ENCODE data around the gene CLEC3B. TPM values are rescaled to one million over a fixed set of nuclear protein-coding genes. Genes with fewer than 3 reads are reported as not detected.

CLEC3B gene
- total and polyA plus RNA-seq, 2 donors (not counting 1 experiment from before 2014, with no cell fraction given): 0.82 TPM; not detected in 1

DNA sequence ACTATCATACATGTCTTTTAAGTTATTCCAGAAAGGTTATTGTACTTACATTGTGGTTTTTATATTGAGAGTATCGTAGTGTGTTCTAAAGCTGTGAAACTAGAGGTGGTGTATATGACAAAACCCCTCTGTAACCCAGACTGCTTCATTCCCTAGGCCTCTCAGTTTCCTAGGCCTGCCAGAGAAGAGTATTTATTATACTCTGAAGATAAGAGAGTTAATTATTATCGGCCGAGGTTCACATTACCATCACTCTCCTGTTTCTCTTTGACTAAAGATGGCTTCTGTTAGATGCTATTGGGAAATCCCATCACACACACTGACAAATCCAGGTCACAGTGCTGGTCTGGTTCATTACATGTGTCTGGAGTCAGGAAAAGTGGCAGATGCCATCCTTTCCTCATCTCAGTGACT is 29.5 kb upstream of the CLEC3B start:
- no peaks in the 10 kb centered on the region for H3K79me2 ChIP-seq (ENCODE audit: control insufficient read depth, insufficient read depth, low read length)
- H3K4me2 ChIP-seq (replicated peaks; ENCODE audit: low read depth, low read length, poor library complexity, severe bottlenecking): no peak overlapping the region
- no peaks in the 10 kb centered on the region for H3K27me3 Mint-ChIP-seq
- H3K9me3 ChIP-seq (ENCODE audit: control extremely low read depth in 1 of 3, control insufficient read depth in 2 of 3, insufficient read depth in 1 of 3, low read length in 2 of 3): no peaks in the 10 kb centered on the region
- TF ChIP-seq, protein P1, sequence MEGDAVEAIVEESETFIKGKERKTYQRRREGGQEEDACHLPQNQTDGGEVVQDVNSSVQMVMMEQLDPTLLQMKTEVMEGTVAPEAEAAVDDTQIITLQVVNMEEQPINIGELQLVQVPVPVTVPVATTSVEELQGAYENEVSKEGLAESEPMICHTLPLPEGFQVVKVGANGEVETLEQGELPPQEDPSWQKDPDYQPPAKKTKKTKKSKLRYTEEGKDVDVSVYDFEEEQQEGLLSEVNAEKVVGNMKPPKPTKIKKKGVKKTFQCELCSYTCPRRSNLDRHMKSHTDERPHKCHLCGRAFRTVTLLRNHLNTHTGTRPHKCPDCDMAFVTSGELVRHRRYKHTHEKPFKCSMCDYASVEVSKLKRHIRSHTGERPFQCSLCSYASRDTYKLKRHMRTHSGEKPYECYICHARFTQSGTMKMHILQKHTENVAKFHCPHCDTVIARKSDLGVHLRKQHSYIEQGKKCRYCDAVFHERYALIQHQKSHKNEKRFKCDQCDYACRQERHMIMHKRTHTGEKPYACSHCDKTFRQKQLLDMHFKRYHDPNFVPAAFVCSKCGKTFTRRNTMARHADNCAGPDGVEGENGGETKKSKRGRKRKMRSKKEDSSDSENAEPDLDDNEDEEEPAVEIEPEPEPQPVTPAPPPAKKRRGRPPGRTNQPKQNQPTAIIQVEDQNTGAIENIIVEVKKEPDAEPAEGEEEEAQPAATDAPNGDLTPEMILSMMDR (IDR thresholded peaks at IDR 0.05): no peak
- TF ChIP-seq EZH2 (IDR thresholded peaks at IDR 0.05; ENCODE audit: borderline replicate concordance, insufficient read depth, low read depth, low read length, poor library complexity, severe bottlenecking): no peak
- no peak overlapping the region for H3K27ac Mint-ChIP-seq
- no peak overlapping the region for H3K27ac ChIP-seq (ENCODE audit: low read length in 2 of 2)
- H3K4me1 Mint-ChIP-seq: no peaks in the 10 kb centered on the region
- peaks cover 0 to 3% of the 10 kb centered on the region in 2 donors for H3K4me1 ChIP-seq (ENCODE audit: control insufficient read depth in 2 of 2, insufficient read depth in 2 of 2, low read length in 2 of 2)
- intact Hi-C loops (cut with micrococcal nuclease): no loop called here
- H3K4me3 ChIP-seq (ENCODE audit: control extremely low read depth in 1 of 5, extremely low read depth in 1 of 5, insufficient read depth in 1 of 5, low read depth in 2 of 5, low read length in 4 of 5): no peak overlapping the region
- no peak overlapping the region for H2AFZ ChIP-seq (ENCODE audit: insufficient read depth, low read depth, low read length, poor library complexity, severe bottlenecking)
- no CpG with 5 or more reads among the region's 3 CpGs for WGBS (ENCODE audit: insufficient coverage)
- no peak for DNase-seq
- ATAC-seq (ENCODE audit: low read depth): no peak
- CTCF ChIA-PET: interaction anchor here (1.5 kb wide), 1 partner anchor 10 kb away, joined by 4 read pairs; no protein-coding TSS in a partner anchor
- H3K9ac ChIP-seq (ENCODE audit: low read length): no peak overlapping the region
- peaks cover 6 to 52% of the 10 kb centered on the region in 2 experiments for H3K36me3 ChIP-seq (replicated peaks in 1 of 2; ENCODE audit: control extremely low read depth in 1 of 2, control insufficient read depth in 1 of 2, extremely low read depth in 1 of 2, insufficient read depth in 2 of 2, low read length in 1 of 2)
- POLR2A ChIA-PET: no interaction called here
- H3K27me3 ChIP-seq (replicated peaks in 1 of 4; ENCODE audit: control extremely low read depth in 1 of 4, control insufficient read depth in 3 of 4, insufficient read depth in 4 of 4, low read length in 3 of 4): no peaks in the 10 kb centered on the region
- H3K9me3 Mint-ChIP-seq (ENCODE audit: insufficient read depth): no peaks in the 10 kb centered on the region
- peaks cover 10% of the 10 kb centered on the region for H4K20me1 ChIP-seq (ENCODE audit: control insufficient read depth, insufficient read depth, low read length, poor library complexity, severe bottlenecking)
- no peak overlapping the region for H3K4me3 Mint-ChIP-seq

DNA sequence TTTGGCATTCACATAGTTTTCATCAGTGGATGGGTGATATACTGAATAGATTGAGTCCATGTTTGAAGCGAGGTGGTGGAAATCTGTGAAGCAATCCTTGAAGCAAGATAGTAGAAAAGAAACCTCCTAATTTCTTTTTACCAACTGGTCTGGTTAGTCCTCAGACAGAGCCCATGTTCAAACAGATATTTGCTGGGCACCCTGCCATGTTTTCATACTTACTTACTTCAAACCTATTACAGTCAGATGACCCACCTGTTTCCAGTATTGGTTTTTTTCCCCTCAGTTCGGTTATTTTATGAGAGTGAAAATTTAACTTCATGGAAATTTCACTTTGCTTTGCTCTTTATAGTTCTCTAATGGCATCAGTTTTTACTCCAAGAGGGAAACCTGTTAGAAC is 26.3 kb upstream of the CLEC3B start:
- Mint-ChIP-seq H3K27ac (no peak overlapping the region), H3K9me3 (ENCODE audit: insufficient read depth) (no peaks in the 10 kb centered on the region), H3K27me3 (no peaks in the 10 kb centered on the region), H3K4me1 (no peaks in the 10 kb centered on the region), H3K4me3 (no peak overlapping the region)
- ChIA-PET CTCF (no interaction called here), POLR2A (no interaction called here)
- no CpG with 5 or more reads among the region's 2 CpGs for WGBS (ENCODE audit: insufficient coverage)
- Histone ChIP-seq H2AFZ (ENCODE audit: insufficient read depth, low read depth, low read length, poor library complexity, severe bottlenecking) (no peak overlapping the region), H3K4me1 (ENCODE audit: control insufficient read depth in 2 of 2, insufficient read depth in 2 of 2, low read length in 2 of 2) (peaks cover 0 to 3% of the 10 kb centered on the region in 2 donors), H3K4me3 (ENCODE audit: control extremely low read depth in 1 of 5, extremely low read depth in 1 of 5, insufficient read depth in 1 of 5, low read depth in 2 of 5, low read length in 4 of 5) (no peak overlapping the region), H3K4me2 (replicated peaks; ENCODE audit: low read depth, low read length, poor library complexity, severe bottlenecking) (no peak overlapping the region), H3K27me3 (replicated peaks in 1 of 4; ENCODE audit: control extremely low read depth in 1 of 4, control insufficient read depth in 3 of 4, insufficient read depth in 4 of 4, low read length in 3 of 4) (no peaks in the 10 kb centered on the region), H3K36me3 (replicated peaks in 1 of 2; ENCODE audit: control extremely low read depth in 1 of 2, control insufficient read depth in 1 of 2, extremely low read depth in 1 of 2, insufficient read depth in 2 of 2, low read length in 1 of 2) (peaks cover 11 to 61% of the 10 kb centered on the region in 2 experiments), H4K20me1 (ENCODE audit: control insufficient read depth, insufficient read depth, low read length, poor library complexity, severe bottlenecking) (no peaks in the 10 kb centered on the region), H3K79me2 (ENCODE audit: control insufficient read depth, insufficient read depth, low read length) (no peaks in the 10 kb centered on the region), H3K9ac (ENCODE audit: low read length) (no peak overlapping the region), H3K9me3 (ENCODE audit: control extremely low read depth in 1 of 3, control insufficient read depth in 2 of 3, insufficient read depth in 1 of 3, low read length in 2 of 3) (no peaks in the 10 kb centered on the region), H3K27ac (ENCODE audit: low read length in 2 of 2) (no peak overlapping the region)
- intact Hi-C loops (cut with micrococcal nuclease): no loop called here
- no peak for DNase-seq
- ATAC-seq (ENCODE audit: low read depth): no peak
- TF ChIP-seq, protein P1 (IDR thresholded peaks at IDR 0.05): no peak
- TF ChIP-seq EZH2 (IDR thresholded peaks at IDR 0.05; ENCODE audit: borderline replicate concordance, insufficient read depth, low read depth, low read length, poor library complexity, severe bottlenecking): no peak

Measured in B cell (primary cell).